Measurements from ENCODE around the gene AP1AR.

GRCh38 chr4:112296949-112297880 lies 65.6 kb downstream of the AP1AR start, which contains the start of gene ALPK1:
- no peak for TF ChIP-seq POLR2A (IDR thresholded peaks at IDR 0.05)
- no peak for TF ChIP-seq CTCF (IDR thresholded peaks at IDR 0.05)

Data from stomach (tissue), 4 donors.